HepG2 (cell line): ENCODE data around the gene PNP. TPM values are rescaled to one million over a fixed set of nuclear protein-coding genes. Genes with fewer than 3 reads are reported as not detected.

ENCODE experiments used
- ARNTL ChIP-seq: sonication (generic); formaldehyde crosslinking; IDR thresholded peaks from 2 replicates; pipeline ENCODE4 v1.4.0; 2020; ENCODE audit warnings: mild to moderate bottlenecking, missing genetic modification reagents
- CENPT ChIP-seq: sonication (generic); formaldehyde crosslinking; IDR thresholded peaks from 2 replicates; pipeline ENCODE4 v1.8.0; 2022; ENCODE audit warnings: low read depth, mild to moderate bottlenecking, moderate library complexity, missing genetic modification reagents
- FOXA3 ChIP-seq: IDR thresholded peaks from 2 replicates; pipeline ENCODE4 v1.6.1; 2016; ENCODE audit warnings: missing genetic modification reagents, missing compliant biosample characterization
- HOXD1 ChIP-seq: sonication (generic); formaldehyde crosslinking; IDR thresholded peaks from 2 replicates; pipeline ENCODE4 v1.5.0; 2020; ENCODE audit warnings: missing genetic modification reagents
- MTA3 ChIP-seq: sonication (generic); formaldehyde crosslinking; IDR thresholded peaks from 2 replicates; pipeline ENCODE4 v1.4.0; 2020; ENCODE audit warnings: missing genetic modification reagents
- PAWR ChIP-seq: sonication (generic); formaldehyde crosslinking; IDR thresholded peaks from 2 replicates; pipeline ENCODE4 v1.4.0; 2020; ENCODE audit warnings: missing genetic modification reagents, mild to moderate bottlenecking, borderline replicate concordance
- PBX3 ChIP-seq: sonication (generic); formaldehyde crosslinking; IDR thresholded peaks from 2 replicates; pipeline ENCODE4 v1.8.1; 2023; ENCODE audit warnings: missing genetic modification reagents, inconsistent platforms, borderline replicate concordance
- POGZ ChIP-seq: sonication (generic); formaldehyde crosslinking; IDR thresholded peaks from 2 replicates; pipeline ENCODE4 v1.4.0; 2020; ENCODE audit warnings: mild to moderate bottlenecking, missing genetic modification reagents
- PTBP1 ChIP-seq: fragments of 200-400 bp; formaldehyde crosslinking; IDR thresholded peaks from 2 replicates; pipeline ENCODE4 v1.6.1; 2018; ENCODE audit warnings: low read length, low read depth; ENCODE audit not compliant: poor library complexity, severe bottlenecking
- REL ChIP-seq: sonication (generic); formaldehyde crosslinking; conservative IDR thresholded peaks from 2 replicates; pipeline ENCODE4 v1.8.0; 2022; ENCODE audit warnings: mild to moderate bottlenecking, missing genetic modification reagents, moderate library complexity
- RXRA ChIP-seq: sonication (generic); formaldehyde crosslinking; IDR thresholded peaks from 2 replicates; pipeline ENCODE4 v1.5.1; 2020; ENCODE audit warnings: missing genetic modification reagents
- U2AF2 ChIP-seq: fragments of 200-400 bp; formaldehyde crosslinking; IDR thresholded peaks from 2 replicates; pipeline ENCODE4 v1.6.1; 2017; ENCODE audit warnings: low read depth, mild to moderate bottlenecking, low read length
- ZBTB42 ChIP-seq: sonication (generic); formaldehyde crosslinking; IDR thresholded peaks from 2 replicates; pipeline ENCODE4 v1.5.0; 2020; ENCODE audit warnings: mild to moderate bottlenecking, missing genetic modification reagents
- ZBTB7A ChIP-seq: sonication (generic); formaldehyde crosslinking; IDR thresholded peaks from 2 replicates; pipeline ENCODE4 v1.8.0; 2022; ENCODE audit warnings: mild to moderate bottlenecking, missing genetic modification reagents
- ZNF205 ChIP-seq: IDR thresholded peaks from 2 replicates; pipeline ENCODE4 v1.6.1; 2018; ENCODE audit warnings: missing biosample characterization, missing genetic modification reagents
- ZNF235 ChIP-seq: sonication (generic); formaldehyde crosslinking; IDR thresholded peaks from 2 replicates; pipeline ENCODE4 v1.8.1; 2023; ENCODE audit warnings: mild to moderate bottlenecking, missing genetic modification reagents, borderline replicate concordance
- ZNF263 ChIP-seq: sonication (generic); formaldehyde crosslinking; IDR thresholded peaks from 2 replicates; pipeline ENCODE4 v1.4.0; 2020; ENCODE audit warnings: missing genetic modification reagents
- ZNF317 ChIP-seq: sonication (generic); formaldehyde crosslinking; IDR thresholded peaks from 2 replicates; pipeline ENCODE4 v1.5.0; 2020; ENCODE audit warnings: mild to moderate bottlenecking, missing genetic modification reagents
- ZNF382 ChIP-seq: sonication (generic); formaldehyde crosslinking; IDR thresholded peaks from 2 replicates; pipeline ENCODE4 v1.5.0; 2020; ENCODE audit warnings: missing genetic modification reagents, mild to moderate bottlenecking, borderline replicate concordance
- ZNF460 ChIP-seq: sonication (generic); formaldehyde crosslinking; IDR thresholded peaks from 2 replicates; pipeline ENCODE4 v1.5.1; 2020; ENCODE audit warnings: missing genetic modification reagents, mild to moderate bottlenecking, borderline replicate concordance
- ZNF547 ChIP-seq: sonication (generic); formaldehyde crosslinking; IDR thresholded peaks from 2 replicates; pipeline ENCODE4 v1.5.1; 2020; ENCODE audit warnings: mild to moderate bottlenecking, missing genetic modification reagents
- ZNF558 ChIP-seq: sonication (generic); formaldehyde crosslinking; IDR thresholded peaks from 2 replicates; pipeline ENCODE4 v1.9.0; 2022; ENCODE audit warnings: mild to moderate bottlenecking, missing genetic modification reagents, borderline replicate concordance
- ZNF703 ChIP-seq: sonication (generic); formaldehyde crosslinking; IDR thresholded peaks from 2 replicates; pipeline ENCODE4 v1.5.1; 2020; ENCODE audit warnings: missing genetic modification reagents, mild to moderate bottlenecking, moderate library complexity, borderline replicate concordance
- ZNF83 ChIP-seq: sonication (generic); formaldehyde crosslinking; IDR thresholded peaks from 2 replicates; pipeline ENCODE4 v1.4.0; 2020; ENCODE audit warnings: missing genetic modification reagents, mild to moderate bottlenecking, borderline replicate concordance
- polyA plus RNA-seq, 8 experiments: library from polyadenylated mRNA; depleted of rRNA in 3 of 8; stranded (reverse) in 7 of 8; unstranded in 1 of 8; fragments of >200 nt; fragmentation: Illumina TruSeq in 4 of 8; extraction: Trizol in 4 of 8; gene quantifications; 2 replicates each; pipeline versions ENCODE4 v1.2.1 to v1.2.3, GENCODE V29; 2011 to 2016; ENCODE audit warnings: low read depth in 4 of 8, missing spikeins in 1 of 8, mixed read lengths in 1 of 8; ENCODE audit not compliant: insufficient read depth in 1 of 8
- total RNA-seq, 5 experiments: library from RNA; depleted of rRNA; stranded (reverse); fragments of >200 nt; fragmentation: Illumina TruSeq; extraction: Trizol; gene quantifications; 2 replicates each; pipeline ENCODE4 v1.2.3, GENCODE V29; 2016; ENCODE audit warnings: low read depth in 1 of 5
- TF ChIP-seq, protein P1 (sequence below): sonication (generic); formaldehyde crosslinking; IDR thresholded peaks from 2 replicates; pipeline ENCODE4 v1.5.1; 2020; ENCODE audit warnings: missing genetic modification reagents, mild to moderate bottlenecking, borderline replicate concordance
- TF ChIP-seq, protein P2 (sequence below): sonication (generic); formaldehyde crosslinking; IDR thresholded peaks from 2 replicates; pipeline ENCODE4 v1.4.0; 2020; ENCODE audit warnings: mild to moderate bottlenecking, missing genetic modification reagents

The PNP gene
- total and polyA plus RNA-seq, 2 of the 13 experiments (the other 11 are each of a cell fraction or from before 2014, with no cell fraction given), result 45.4 to 74.8 TPM

GRCh38 chr14:20461225-20462141 is 7.7 kb upstream of the PNP start, which contains the start of gene PIP4P1 (continued):
- TF ChIP-seq ARNTL (CRISPR knock-in tag) (peak; percentile 100), MTA3 (CRISPR knock-in tag) (no peak), RXRA (no peak; the same call in none of the 2 replicates), ZNF460 (no peak), REL (no peak; the same call in 1 of the 2 replicates), ZNF317 (CRISPR knock-in tag) (peak; percentile 77), FOXA3 (CRISPR knock-in tag) (peak; percentile 67), ZBTB7A (CRISPR knock-in tag) (no peak), ZNF263 (CRISPR knock-in tag) (peak; percentile 9; the same call in 1 of the 2 replicates), ZNF205 (CRISPR knock-in tag) (0 out of 2 replicates have a peak, but pooled peaks have one; percentile 79), ZNF703 (CRISPR knock-in tag) (0 out of 2 replicates have a peak, but pooled peaks have one; percentile 48), PAWR (CRISPR knock-in tag) (no peak), PBX3 (no peak), HOXD1 (CRISPR knock-in tag) (peak; percentile 45), ZBTB42 (CRISPR knock-in tag) (peak; percentile 95; the same call in 1 of the 2 replicates), ZNF547 (CRISPR knock-in tag) (peak; percentile 91), POGZ (CRISPR knock-in tag) (peak; percentile 100), ZNF83 (no peak; the same call in 1 of the 2 replicates), CENPT (CRISPR knock-in tag) (peak; percentile 64; the same call in 1 of the 2 replicates), ZNF558 (peak; percentile 84; the same call in 1 of the 2 replicates), ZNF235 (CRISPR knock-in tag) (0 out of 2 replicates have a peak, but pooled peaks have one; percentile 20), U2AF2 (no peak), PTBP1 (no peak), ZNF382 (CRISPR knock-in tag) (no peak)
- TF ChIP-seq, protein P1, sequence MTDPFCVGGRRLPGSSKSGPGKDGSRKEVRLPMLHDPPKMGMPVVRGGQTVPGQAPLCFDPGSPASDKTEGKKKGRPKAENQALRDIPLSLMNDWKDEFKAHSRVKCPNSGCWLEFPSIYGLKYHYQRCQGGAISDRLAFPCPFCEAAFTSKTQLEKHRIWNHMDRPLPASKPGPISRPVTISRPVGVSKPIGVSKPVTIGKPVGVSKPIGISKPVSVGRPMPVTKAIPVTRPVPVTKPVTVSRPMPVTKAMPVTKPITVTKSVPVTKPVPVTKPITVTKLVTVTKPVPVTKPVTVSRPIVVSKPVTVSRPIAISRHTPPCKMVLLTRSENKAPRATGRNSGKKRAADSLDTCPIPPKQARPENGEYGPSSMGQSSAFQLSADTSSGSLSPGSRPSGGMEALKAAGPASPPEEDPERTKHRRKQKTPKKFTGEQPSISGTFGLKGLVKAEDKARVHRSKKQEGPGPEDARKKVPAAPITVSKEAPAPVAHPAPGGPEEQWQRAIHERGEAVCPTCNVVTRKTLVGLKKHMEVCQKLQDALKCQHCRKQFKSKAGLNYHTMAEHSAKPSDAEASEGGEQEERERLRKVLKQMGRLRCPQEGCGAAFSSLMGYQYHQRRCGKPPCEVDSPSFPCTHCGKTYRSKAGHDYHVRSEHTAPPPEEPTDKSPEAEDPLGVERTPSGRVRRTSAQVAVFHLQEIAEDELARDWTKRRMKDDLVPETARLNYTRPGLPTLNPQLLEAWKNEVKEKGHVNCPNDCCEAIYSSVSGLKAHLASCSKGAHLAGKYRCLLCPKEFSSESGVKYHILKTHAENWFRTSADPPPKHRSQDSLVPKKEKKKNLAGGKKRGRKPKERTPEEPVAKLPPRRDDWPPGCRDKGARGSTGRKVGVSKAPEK (CRISPR knock-in tag), result no peak
- TF ChIP-seq, protein P2, sequence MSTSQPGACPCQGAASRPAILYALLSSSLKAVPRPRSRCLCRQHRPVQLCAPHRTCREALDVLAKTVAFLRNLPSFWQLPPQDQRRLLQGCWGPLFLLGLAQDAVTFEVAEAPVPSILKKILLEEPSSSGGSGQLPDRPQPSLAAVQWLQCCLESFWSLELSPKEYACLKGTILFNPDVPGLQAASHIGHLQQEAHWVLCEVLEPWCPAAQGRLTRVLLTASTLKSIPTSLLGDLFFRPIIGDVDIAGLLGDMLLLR (CRISPR knock-in tag), result peak; percentile 94
